ENCODE results near the gene VWA3A.

DNA sequence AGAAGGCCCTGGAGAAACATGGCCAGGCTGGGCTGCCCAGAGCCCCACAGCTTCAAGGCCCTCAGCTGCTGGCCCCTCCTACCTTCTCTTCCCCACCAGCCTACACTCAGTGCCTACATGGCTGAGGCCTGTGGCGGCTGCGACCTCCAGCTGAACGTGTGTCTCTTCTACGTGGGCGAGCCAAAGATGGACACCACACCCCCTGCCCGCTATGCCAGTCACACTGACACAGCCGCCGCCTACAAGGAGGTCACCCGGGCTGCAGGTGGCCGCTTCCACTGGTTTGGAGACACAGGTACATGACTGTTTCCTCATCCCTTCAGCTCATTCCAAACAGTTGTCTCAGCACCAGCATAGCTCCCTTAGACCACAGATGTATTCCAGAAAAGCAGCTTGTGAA, 40.5 kb downstream of the VWA3A start:
- TF ChIP-seq, protein P1, sequence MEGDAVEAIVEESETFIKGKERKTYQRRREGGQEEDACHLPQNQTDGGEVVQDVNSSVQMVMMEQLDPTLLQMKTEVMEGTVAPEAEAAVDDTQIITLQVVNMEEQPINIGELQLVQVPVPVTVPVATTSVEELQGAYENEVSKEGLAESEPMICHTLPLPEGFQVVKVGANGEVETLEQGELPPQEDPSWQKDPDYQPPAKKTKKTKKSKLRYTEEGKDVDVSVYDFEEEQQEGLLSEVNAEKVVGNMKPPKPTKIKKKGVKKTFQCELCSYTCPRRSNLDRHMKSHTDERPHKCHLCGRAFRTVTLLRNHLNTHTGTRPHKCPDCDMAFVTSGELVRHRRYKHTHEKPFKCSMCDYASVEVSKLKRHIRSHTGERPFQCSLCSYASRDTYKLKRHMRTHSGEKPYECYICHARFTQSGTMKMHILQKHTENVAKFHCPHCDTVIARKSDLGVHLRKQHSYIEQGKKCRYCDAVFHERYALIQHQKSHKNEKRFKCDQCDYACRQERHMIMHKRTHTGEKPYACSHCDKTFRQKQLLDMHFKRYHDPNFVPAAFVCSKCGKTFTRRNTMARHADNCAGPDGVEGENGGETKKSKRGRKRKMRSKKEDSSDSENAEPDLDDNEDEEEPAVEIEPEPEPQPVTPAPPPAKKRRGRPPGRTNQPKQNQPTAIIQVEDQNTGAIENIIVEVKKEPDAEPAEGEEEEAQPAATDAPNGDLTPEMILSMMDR (IDR thresholded peaks at IDR 0.05), result no peak
- no peak for TF ChIP-seq ZFX (IDR thresholded peaks at IDR 0.05; ENCODE audit: borderline replicate concordance)

Data from 22Rv1 (cell line).